ENCODE results near the gene PRRT1.

GRCh38 chr6:32173051-32173727 lies 21.4 kb upstream of the PRRT1 start:
- TF ChIP-seq CTCF (IDR thresholded peaks at IDR 0.05; ENCODE audit: low read depth, low read length, missing input control) (no peak), GABPA (IDR thresholded peaks at IDR 0.05 in 1 of 2, conservative IDR thresholded peaks at IDR 0.05 in 1 of 2) (no peak), RAD21 (IDR thresholded peaks at IDR 0.05) (no peak), JUND (IDR thresholded peaks at IDR 0.05) (no peak), EGR1 (IDR thresholded peaks at IDR 0.05; ENCODE audit: low read depth in 2 of 2) (no peak), TAF1 (conservative IDR thresholded peaks at IDR 0.05) (no peak), ZBTB33 (IDR thresholded peaks at IDR 0.05) (no peak), SP1 (IDR thresholded peaks at IDR 0.05) (no peak), REST (IDR thresholded peaks at IDR 0.05) (no peak), FOXA1 (IDR thresholded peaks at IDR 0.05) (no peak), MAX (IDR thresholded peaks at IDR 0.05) (no peak)

Data from liver (tissue), 3 donors.